Glutamatergic neuron (in vitro differentiated cells): Measurements from ENCODE around the gene ADH7. TPM values are rescaled to one million over a fixed set of nuclear protein-coding genes. Genes with fewer than 3 reads are reported as not detected.

Experiments
- DNase-seq: peaks from one replicate; pipeline ENCODE4 v3.0.0; 2022
- H3K27ac Mint-ChIP-seq: one replicate; pipeline ENCODE4 v1.8.0; 2020; ENCODE audit warnings: mild to moderate bottlenecking, mixed read lengths, inconsistent platforms; ENCODE audit not compliant: unreplicated experiment
- H3K27me3 Mint-ChIP-seq: one replicate; pipeline ENCODE4 v1.8.0; 2020; ENCODE audit warnings: mild to moderate bottlenecking, moderate library complexity, mixed read lengths, inconsistent platforms; ENCODE audit not compliant: unreplicated experiment
- H3K36me3 Mint-ChIP-seq: one replicate; pipeline ENCODE4 v1.8.0; 2020; ENCODE audit warnings: mild to moderate bottlenecking, mixed read lengths, inconsistent platforms; ENCODE audit not compliant: unreplicated experiment
- H3K4me1 Mint-ChIP-seq: one replicate; pipeline ENCODE4 v1.8.0; 2020; ENCODE audit warnings: mild to moderate bottlenecking, low read depth, mixed read lengths, inconsistent platforms; ENCODE audit not compliant: unreplicated experiment
- H3K4me3 Mint-ChIP-seq: one replicate; pipeline ENCODE4 v1.8.0; 2020; ENCODE audit warnings: mild to moderate bottlenecking, mixed read lengths, inconsistent platforms; ENCODE audit not compliant: unreplicated experiment
- H3K9me3 Mint-ChIP-seq: one replicate; pipeline ENCODE4 v1.8.0; 2020; ENCODE audit warnings: mild to moderate bottlenecking, moderate library complexity, mixed read lengths, inconsistent platforms; ENCODE audit not compliant: unreplicated experiment
- total RNA-seq: library from RNA; stranded (reverse); fragmentation: NEBNext Ultra II Directional; extraction: Animal tissue kit (Norgen Biotek cat#: 25700); gene quantifications from one replicate; pipeline ENCODE4 v1.2.1, GENCODE V29; 2021; ENCODE audit not compliant: unreplicated experiment
- TF ChIP-seq, protein P1 (sequence below): fragments of 200-600 bp; sonication (generic); IDR thresholded peaks from one replicate; pipeline ENCODE4 v1.5.0; 2021; ENCODE audit not compliant: partially characterized antibody, unreplicated experiment

The ADH7 gene
- total RNA-seq, 1 donor from 2014 or later = not detected

GRCh38 chr4:99403380-99404184, 31.6 kb downstream of the ADH7 start:
- Mint-ChIP-seq H3K27ac (no peak overlapping the region), H3K36me3 (no peaks in the 10 kb centered on the region), H3K27me3 (peaks cover 5% of the 10 kb centered on the region), H3K4me1 (no peaks in the 10 kb centered on the region), H3K9me3 (no peaks in the 10 kb centered on the region), H3K4me3 (no peak overlapping the region)
- DNase-seq = no peak
- TF ChIP-seq, protein P1, sequence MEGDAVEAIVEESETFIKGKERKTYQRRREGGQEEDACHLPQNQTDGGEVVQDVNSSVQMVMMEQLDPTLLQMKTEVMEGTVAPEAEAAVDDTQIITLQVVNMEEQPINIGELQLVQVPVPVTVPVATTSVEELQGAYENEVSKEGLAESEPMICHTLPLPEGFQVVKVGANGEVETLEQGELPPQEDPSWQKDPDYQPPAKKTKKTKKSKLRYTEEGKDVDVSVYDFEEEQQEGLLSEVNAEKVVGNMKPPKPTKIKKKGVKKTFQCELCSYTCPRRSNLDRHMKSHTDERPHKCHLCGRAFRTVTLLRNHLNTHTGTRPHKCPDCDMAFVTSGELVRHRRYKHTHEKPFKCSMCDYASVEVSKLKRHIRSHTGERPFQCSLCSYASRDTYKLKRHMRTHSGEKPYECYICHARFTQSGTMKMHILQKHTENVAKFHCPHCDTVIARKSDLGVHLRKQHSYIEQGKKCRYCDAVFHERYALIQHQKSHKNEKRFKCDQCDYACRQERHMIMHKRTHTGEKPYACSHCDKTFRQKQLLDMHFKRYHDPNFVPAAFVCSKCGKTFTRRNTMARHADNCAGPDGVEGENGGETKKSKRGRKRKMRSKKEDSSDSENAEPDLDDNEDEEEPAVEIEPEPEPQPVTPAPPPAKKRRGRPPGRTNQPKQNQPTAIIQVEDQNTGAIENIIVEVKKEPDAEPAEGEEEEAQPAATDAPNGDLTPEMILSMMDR = no peak

GRCh38 chr4:99402765-99403164, 32.4 kb downstream of the ADH7 start:
- Mint-ChIP-seq H3K27me3 (peaks cover 5% of the 10 kb centered on the region), H3K27ac (no peak overlapping the region), H3K4me1 (no peaks in the 10 kb centered on the region), H3K4me3 (no peak overlapping the region), H3K9me3 (no peaks in the 10 kb centered on the region), H3K36me3 (no peaks in the 10 kb centered on the region)
- TF ChIP-seq, protein P1 = no peak
- no peak for DNase-seq

- Mint-ChIP-seq H3K9me3 (no peaks in the 10 kb centered on the region), H3K27ac (no peak overlapping the region), H3K4me3 (no peak overlapping the region), H3K4me1 (no peaks in the 10 kb centered on the region), H3K27me3 (peaks cover 4% of the 10 kb centered on the region), H3K36me3 (no peaks in the 10 kb centered on the region)
- TF ChIP-seq, protein P1 = no peak
- no peak for DNase-seq
Measured at GRCh38 chr4:99400831-99401230, 34.3 kb downstream of the ADH7 start.

DNA sequence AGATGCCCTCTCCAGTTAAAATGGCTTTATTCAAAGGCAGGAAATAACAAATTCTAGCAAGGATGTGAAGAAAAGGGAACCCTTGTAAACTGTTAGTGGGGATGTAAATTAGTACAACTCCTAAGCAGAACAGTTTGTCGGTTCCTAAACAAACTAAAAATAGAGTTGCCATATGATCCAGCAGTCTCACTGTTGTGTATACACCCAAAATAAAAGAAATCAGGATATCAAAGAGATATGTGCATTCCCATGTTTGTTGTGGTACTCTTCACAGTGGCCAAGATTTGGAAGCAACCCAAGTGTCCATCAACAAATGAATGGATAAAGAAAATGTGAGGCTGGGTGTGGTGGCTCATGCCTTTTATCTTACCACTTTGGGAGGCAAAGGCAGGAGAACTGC, 36.1 kb downstream of the ADH7 start:
- Mint-ChIP-seq H3K27me3 (peaks cover 3% of the 10 kb centered on the region), H3K9me3 (no peaks in the 10 kb centered on the region), H3K4me3 (no peak overlapping the region), H3K36me3 (no peaks in the 10 kb centered on the region), H3K27ac (no peak overlapping the region), H3K4me1 (no peaks in the 10 kb centered on the region)
- DNase-seq = no peak
- TF ChIP-seq, protein P1 = no peak

DNA sequence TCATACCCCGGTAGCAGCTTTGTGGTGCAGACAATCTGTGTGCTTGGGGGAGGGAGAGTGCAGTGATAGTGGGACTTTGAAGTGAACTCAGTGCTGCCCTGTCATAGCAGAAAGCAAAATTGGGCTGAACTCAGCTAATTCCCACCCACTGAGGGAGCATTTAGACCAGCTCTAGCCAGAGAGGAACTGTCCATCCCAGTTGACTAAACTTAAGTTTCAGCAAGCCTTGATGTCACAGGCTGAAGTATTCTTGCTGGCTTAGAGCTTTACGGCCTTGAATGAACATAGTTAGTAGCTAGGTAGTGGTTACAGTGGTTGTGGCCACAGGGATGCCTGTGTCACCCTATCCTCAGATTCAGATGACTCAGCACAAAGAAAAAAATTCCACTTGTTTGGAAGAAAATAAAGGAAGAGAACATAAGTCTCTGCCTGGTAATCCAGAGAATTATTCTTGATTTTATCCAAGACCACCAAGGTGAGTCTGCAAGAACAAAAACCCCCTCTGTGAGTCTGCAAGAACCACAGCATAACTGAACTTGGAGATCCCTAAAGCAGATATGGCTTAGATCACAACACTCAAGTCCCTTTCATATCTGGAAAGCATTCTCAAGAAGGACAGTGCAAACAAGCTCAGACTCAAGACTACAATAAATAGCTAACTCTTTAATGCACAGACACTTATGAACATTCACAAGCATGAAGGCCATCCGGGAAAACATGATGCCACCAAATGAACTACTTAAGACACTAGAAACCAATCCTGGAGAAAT, 39.4 kb downstream of the ADH7 start:
- Mint-ChIP-seq H3K4me1 (no peaks in the 10 kb centered on the region), H3K36me3 (no peaks in the 10 kb centered on the region), H3K27me3 (no peaks in the 10 kb centered on the region), H3K9me3 (no peaks in the 10 kb centered on the region), H3K27ac (no peak overlapping the region), H3K4me3 (no peak overlapping the region)
- TF ChIP-seq, protein P1 = no peak
- no peak for DNase-seq
